ENCODE results near the gene TIAM1. TPM values are rescaled to one million over a fixed set of nuclear protein-coding genes. Genes with fewer than 3 reads are reported as not detected.

TIAM1 gene
- total RNA-seq, 1 experiment from 2014 or later, result 22.5 TPM

DNA sequence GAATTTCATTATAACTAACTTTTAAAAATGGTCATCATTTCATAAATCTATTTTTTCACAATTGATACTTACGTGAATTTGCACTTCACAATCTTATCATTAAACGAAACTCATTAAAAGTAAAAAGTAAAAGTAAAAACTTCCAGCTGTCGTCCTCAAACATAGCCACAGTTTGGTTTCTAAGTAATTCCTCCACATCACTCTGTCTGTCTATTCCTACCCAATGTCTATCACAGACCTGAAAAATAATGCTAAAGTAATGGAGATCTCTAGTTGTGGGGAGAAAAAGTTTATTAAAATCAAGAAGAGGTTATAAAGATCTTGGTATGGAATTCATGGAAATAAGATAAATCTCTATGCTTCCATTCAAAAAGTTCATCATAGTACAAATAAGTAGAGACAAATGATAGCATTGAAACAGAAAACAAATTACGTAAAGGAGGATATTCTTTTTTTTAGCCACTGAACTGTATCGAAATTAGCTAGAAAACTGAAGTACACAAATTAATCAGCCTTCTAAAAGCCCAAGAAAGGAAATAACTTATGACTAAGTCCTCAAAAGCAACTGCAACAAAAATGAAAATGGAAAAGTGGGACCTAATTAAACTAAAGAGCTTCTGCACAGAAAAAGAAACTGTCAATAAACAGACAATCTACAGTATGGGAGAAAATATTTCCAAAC is 148.6 kb downstream of the TIAM1 start:
- CTCF ChIA-PET, result no interaction called here
- no TSS peak for BruUV-seq (replicated peaks)
- Histone ChIP-seq H3K27me3 (ENCODE audit: insufficient read depth, low read depth) (no peaks in the 10 kb centered on the region), H3K4me1 (replicated peaks; ENCODE audit: insufficient read depth) (no peaks in the 10 kb centered on the region), H3K27ac (no peak overlapping the region), H3K79me2 (ENCODE audit: low read depth) (no peaks in the 10 kb centered on the region), H3F3A (ENCODE audit: insufficient read depth, low read depth) (no peaks in the 10 kb centered on the region), H3K4me2 (no peak overlapping the region), H3K9me3 (ENCODE audit: insufficient read depth, low read depth) (no peaks in the 10 kb centered on the region), H3K9me2 (ENCODE audit: insufficient read depth) (no peaks in the 10 kb centered on the region), H3K36me3 (ENCODE audit: low read depth) (no peaks in the 10 kb centered on the region), H2AFZ (no peak overlapping the region), H3K4me3 (no peak overlapping the region), H4K20me1 (ENCODE audit: insufficient read depth) (no peaks in the 10 kb centered on the region)
- no peak for DNase-seq
- TF ChIP-seq, protein P1, sequence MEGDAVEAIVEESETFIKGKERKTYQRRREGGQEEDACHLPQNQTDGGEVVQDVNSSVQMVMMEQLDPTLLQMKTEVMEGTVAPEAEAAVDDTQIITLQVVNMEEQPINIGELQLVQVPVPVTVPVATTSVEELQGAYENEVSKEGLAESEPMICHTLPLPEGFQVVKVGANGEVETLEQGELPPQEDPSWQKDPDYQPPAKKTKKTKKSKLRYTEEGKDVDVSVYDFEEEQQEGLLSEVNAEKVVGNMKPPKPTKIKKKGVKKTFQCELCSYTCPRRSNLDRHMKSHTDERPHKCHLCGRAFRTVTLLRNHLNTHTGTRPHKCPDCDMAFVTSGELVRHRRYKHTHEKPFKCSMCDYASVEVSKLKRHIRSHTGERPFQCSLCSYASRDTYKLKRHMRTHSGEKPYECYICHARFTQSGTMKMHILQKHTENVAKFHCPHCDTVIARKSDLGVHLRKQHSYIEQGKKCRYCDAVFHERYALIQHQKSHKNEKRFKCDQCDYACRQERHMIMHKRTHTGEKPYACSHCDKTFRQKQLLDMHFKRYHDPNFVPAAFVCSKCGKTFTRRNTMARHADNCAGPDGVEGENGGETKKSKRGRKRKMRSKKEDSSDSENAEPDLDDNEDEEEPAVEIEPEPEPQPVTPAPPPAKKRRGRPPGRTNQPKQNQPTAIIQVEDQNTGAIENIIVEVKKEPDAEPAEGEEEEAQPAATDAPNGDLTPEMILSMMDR (conservative IDR thresholded peaks at IDR 0.05), result no peak
- TF ChIP-seq EZH2 (IDR thresholded peaks at IDR 0.05; ENCODE audit: low read depth), result no peak
- intact Hi-C loops (cut with micrococcal nuclease; ENCODE audit: unreplicated experiment), result no loop called here
- POLR2A ChIA-PET (ENCODE audit: unreplicated experiment), result no interaction called here

DNA sequence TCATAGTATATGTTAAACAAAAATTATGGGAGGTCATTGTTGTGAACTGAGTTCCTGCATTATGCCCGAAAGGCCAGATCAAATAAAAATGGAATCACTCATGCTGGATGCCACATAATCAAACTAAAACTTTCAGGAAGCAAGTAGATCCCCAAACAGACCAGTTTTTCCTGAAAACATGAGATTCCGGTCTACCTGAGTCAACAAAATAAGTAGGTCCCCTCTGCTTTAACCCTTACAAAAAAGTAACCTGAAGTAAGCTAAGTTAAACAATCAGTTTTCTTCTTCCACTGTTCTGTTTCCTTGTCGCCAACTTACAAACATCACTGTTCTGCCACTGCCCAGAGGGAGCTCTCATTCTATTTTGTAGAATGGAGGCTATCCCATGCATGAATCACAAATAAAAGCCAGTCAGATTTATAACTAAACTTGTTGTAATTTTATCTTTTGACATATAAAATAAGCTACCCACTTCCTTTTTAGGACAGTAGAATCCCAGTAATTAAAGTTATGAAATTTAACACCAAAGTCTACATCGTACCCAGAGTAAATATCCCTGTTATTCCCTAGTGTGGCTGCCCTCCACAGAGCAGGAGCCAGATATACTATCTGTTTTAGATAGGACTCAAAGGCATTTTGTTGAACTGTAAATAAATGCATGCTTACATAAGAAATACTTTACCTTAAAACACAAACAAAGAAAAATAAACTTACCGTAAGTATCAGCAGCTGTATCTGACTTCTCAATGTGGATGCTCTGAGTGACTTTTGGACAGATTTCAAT is 149.4 kb downstream of the TIAM1 start:
- no TSS peak for BruUV-seq (replicated peaks)
- H3K9me2 ChIP-seq (ENCODE audit: insufficient read depth), result no peaks in the 10 kb centered on the region
- H3K27ac ChIP-seq, result no peak overlapping the region
- no peaks in the 10 kb centered on the region for H3K36me3 ChIP-seq (ENCODE audit: low read depth)
- no peaks in the 10 kb centered on the region for H3K9me3 ChIP-seq (ENCODE audit: insufficient read depth, low read depth)
- no peak overlapping the region for H2AFZ ChIP-seq
- no peak overlapping the region for H3K4me3 ChIP-seq
- H4K20me1 ChIP-seq (ENCODE audit: insufficient read depth), result no peaks in the 10 kb centered on the region
- no peak overlapping the region for H3K4me2 ChIP-seq
- DNase-seq, result peak in 1 of 2 experiments; percentile 47
- H3K27me3 ChIP-seq (ENCODE audit: insufficient read depth, low read depth), result no peaks in the 10 kb centered on the region
- no peaks in the 10 kb centered on the region for H3K4me1 ChIP-seq (replicated peaks; ENCODE audit: insufficient read depth)
- no peaks in the 10 kb centered on the region for H3K79me2 ChIP-seq (ENCODE audit: low read depth)
- no peaks in the 10 kb centered on the region for H3F3A ChIP-seq (ENCODE audit: insufficient read depth, low read depth)
- ChIA-PET POLR2A (ENCODE audit: unreplicated experiment) (no interaction called here), CTCF (no interaction called here)
- TF ChIP-seq, protein P1 (conservative IDR thresholded peaks at IDR 0.05), result no peak
- no peak for TF ChIP-seq EZH2 (IDR thresholded peaks at IDR 0.05; ENCODE audit: low read depth)
- intact Hi-C loops (cut with micrococcal nuclease; ENCODE audit: unreplicated experiment), result no loop called here

DNA sequence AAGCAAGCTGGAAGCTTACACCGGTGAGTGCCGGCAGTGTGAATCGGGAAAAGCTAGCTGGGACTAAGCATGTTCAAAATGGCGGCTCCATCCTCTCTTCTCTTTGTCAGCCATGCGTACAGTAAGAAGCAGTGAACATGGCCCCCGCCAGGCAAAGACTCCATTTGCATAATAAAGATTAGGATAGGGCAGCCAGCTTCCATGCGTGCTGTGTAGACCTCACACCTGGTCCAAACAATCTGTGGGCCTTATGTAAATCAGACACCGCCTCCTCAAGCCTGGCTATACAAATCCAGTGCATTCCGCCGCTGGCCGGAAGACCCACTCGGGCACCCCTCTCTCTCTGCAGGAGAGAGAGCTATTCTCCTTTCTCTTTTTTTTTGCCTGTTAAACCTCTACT is 150.3 kb downstream of the TIAM1 start:
- H3K4me3 ChIP-seq, result no peak overlapping the region
- no peak overlapping the region for H2AFZ ChIP-seq
- H3K9me3 ChIP-seq (ENCODE audit: insufficient read depth, low read depth), result no peaks in the 10 kb centered on the region
- no peaks in the 10 kb centered on the region for H3K27me3 ChIP-seq (ENCODE audit: insufficient read depth, low read depth)
- TF ChIP-seq EZH2 (IDR thresholded peaks at IDR 0.05; ENCODE audit: low read depth), result no peak
- TF ChIP-seq, protein P1 (conservative IDR thresholded peaks at IDR 0.05), result no peak
- ChIA-PET CTCF (no interaction called here), POLR2A (ENCODE audit: unreplicated experiment) (no interaction called here)
- no peaks in the 10 kb centered on the region for H3K4me1 ChIP-seq (replicated peaks; ENCODE audit: insufficient read depth)
- no peak overlapping the region for H3K4me2 ChIP-seq
- BruUV-seq (replicated peaks), result no TSS peak
- no peaks in the 10 kb centered on the region for H3K9me2 ChIP-seq (ENCODE audit: insufficient read depth)
- intact Hi-C loops (cut with micrococcal nuclease; ENCODE audit: unreplicated experiment), result no loop called here
- no peaks in the 10 kb centered on the region for H3K36me3 ChIP-seq (ENCODE audit: low read depth)
- no peaks in the 10 kb centered on the region for H3F3A ChIP-seq (ENCODE audit: insufficient read depth, low read depth)
- DNase-seq, result no peak
- H4K20me1 ChIP-seq (ENCODE audit: insufficient read depth), result no peaks in the 10 kb centered on the region
- H3K79me2 ChIP-seq (ENCODE audit: low read depth), result no peaks in the 10 kb centered on the region
- no peak overlapping the region for H3K27ac ChIP-seq

All from PC-9 (cell line).